ENCODE results near the gene MYO7B.

DNA sequence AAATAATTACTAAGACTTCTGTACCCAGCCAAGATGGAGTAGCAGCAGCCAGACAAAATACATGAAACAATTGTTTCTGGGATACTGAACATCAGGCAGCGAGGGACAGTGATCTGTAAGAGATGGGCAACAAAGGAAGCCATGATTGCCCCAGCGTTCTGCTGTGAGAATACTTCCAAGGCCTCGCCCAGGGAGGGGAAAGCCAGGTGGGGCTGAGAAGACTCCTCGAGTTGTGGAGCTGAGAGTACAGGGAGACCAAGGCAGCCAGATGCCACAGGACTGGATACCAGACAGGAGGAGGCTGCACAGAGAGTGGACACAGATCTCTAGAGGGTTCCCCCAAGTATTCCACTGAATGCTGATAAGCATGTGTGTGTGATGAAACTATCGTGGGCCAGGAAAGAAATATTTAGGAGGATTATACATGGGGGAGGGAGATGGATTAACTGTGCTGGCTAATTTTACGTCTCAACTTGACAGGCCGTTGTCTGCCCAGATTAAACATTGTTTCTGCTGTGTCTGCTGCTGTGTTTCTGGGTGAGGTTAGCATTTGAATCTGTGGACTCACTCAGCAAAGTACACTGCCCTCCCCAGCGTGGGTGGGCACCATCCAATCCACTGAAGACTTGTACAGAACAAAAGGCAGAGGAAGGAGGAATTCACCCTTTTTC is 150.1 kb downstream of the MYO7B start:
- TF ChIP-seq, protein P1, sequence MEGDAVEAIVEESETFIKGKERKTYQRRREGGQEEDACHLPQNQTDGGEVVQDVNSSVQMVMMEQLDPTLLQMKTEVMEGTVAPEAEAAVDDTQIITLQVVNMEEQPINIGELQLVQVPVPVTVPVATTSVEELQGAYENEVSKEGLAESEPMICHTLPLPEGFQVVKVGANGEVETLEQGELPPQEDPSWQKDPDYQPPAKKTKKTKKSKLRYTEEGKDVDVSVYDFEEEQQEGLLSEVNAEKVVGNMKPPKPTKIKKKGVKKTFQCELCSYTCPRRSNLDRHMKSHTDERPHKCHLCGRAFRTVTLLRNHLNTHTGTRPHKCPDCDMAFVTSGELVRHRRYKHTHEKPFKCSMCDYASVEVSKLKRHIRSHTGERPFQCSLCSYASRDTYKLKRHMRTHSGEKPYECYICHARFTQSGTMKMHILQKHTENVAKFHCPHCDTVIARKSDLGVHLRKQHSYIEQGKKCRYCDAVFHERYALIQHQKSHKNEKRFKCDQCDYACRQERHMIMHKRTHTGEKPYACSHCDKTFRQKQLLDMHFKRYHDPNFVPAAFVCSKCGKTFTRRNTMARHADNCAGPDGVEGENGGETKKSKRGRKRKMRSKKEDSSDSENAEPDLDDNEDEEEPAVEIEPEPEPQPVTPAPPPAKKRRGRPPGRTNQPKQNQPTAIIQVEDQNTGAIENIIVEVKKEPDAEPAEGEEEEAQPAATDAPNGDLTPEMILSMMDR (IDR thresholded peaks at IDR 0.05; ENCODE audit: poor library complexity), result no peak
- TF ChIP-seq EZH2phosphoT487 (IDR thresholded peaks at IDR 0.05; ENCODE audit: low read depth, severe bottlenecking, unreplicated experiment) (no peak), EZH2 (IDR thresholded peaks at IDR 0.05; ENCODE audit: borderline replicate concordance) (no peak)

Data from hepatocyte (in vitro differentiated cells).